Thyroid gland (tissue), 4 donors: ENCODE measurements around the gene CIB2.

Experiments used
- CTCF ChIP-seq, 6 experiments: fragments of 200-600 bp in 3 of 6; fragments of 450-650 bp in 3 of 6; sonication (generic) in 3 of 6; IDR thresholded peaks; one replicate each; pipeline ENCODE4 v1.5.1; 2016 to 2019; ENCODE audit warnings: antibody characterized with exemption in 6 of 6, mild to moderate bottlenecking in 2 of 6, inconsistent platforms in 1 of 6, moderate library complexity in 1 of 6
- POLR2A ChIP-seq, 2 donors: fragments of 450-650 bp; IDR thresholded peaks; one replicate each; pipeline ENCODE4 v1.6.1; 2017; ENCODE audit warnings: antibody characterized with exemption in 2 of 2, mild to moderate bottlenecking in 2 of 2, moderate library complexity in 1 of 2

- TF ChIP-seq CTCF (IDR thresholded peaks at IDR 0.05) (no peak), POLR2A (IDR thresholded peaks at IDR 0.05) (no peak)
These were observed 22.1 kb downstream of the CIB2 start for GRCh38 chr15:78109156-78109555.
